GM21447 (cell line): Measurements from ENCODE around the gene EIF6.
"Not testable (repeated sequence)": the region's sequence is repeated elsewhere in the genome, so short reads cannot be mapped to it uniquely, and the experiment has no call there.

Experiments used
- ATAC-seq: cut with Tn5 transposase; IDR thresholded peaks from one replicate; pipeline ENCODE4 v1.9.1; 2021; ENCODE audit not compliant: unreplicated experiment

The EIF6 gene

GRCh38 chr20:35262731-35263531 is 21.6 kb downstream of the EIF6 start:
- not testable (repeated sequence) for ATAC-seq

GRCh38 chr20:35262321-35262720 is 22.3 kb downstream of the EIF6 start:
- not testable (repeated sequence) for ATAC-seq

GRCh38 chr20:35260426-35260825 is 24.1 kb downstream of the EIF6 start:
- ATAC-seq = no peak

GRCh38 chr20:35257175-35257909 is 27.2 kb downstream of the EIF6 start:
- ATAC-seq = no peak

- no peak for ATAC-seq
These were observed 30.0 kb downstream of the EIF6 start for GRCh38 chr20:35254448-35254999.

- ATAC-seq = no peak
These were observed 31.6 kb downstream of the EIF6 start for GRCh38 chr20:35253010-35253409.

GRCh38 chr20:35252598-35252997 is 32.0 kb downstream of the EIF6 start:
- not testable (repeated sequence) for ATAC-seq

GRCh38 chr20:35252037-35252461 is 32.5 kb downstream of the EIF6 start:
- peak; percentile 68 for ATAC-seq

GRCh38 chr20:35251613-35251940 is 33.0 kb downstream of the EIF6 start:
- no peak for ATAC-seq

GRCh38 chr20:35248641-35249475 is 35.7 kb downstream of the EIF6 start:
- no peak for ATAC-seq

- ATAC-seq = no peak
These were observed 37.8 kb downstream of the EIF6 start for GRCh38 chr20:35246723-35247122.

GRCh38 chr20:35243986-35244385 is 40.6 kb downstream of the EIF6 start:
- ATAC-seq = no peak

- ATAC-seq = no peak
These were observed 41.3 kb downstream of the EIF6 start for GRCh38 chr20:35243317-35243716.

- ATAC-seq = no peak
These were observed 43.7 kb downstream of the EIF6 start for GRCh38 chr20:35240811-35241293.

- ATAC-seq = no peak
These were observed 44.3 kb downstream of the EIF6 start for GRCh38 chr20:35240083-35240810.

- no peak for ATAC-seq
These were observed 45.8 kb downstream of the EIF6 start for GRCh38 chr20:35238735-35239134.

GRCh38 chr20:35238170-35238569 is 46.4 kb downstream of the EIF6 start:
- ATAC-seq = no peak

GRCh38 chr20:35237486-35237885 is 47.1 kb downstream of the EIF6 start:
- no peak for ATAC-seq

- no peak for ATAC-seq
These were observed 48.7 kb downstream of the EIF6 start for GRCh38 chr20:35235881-35236280.

GRCh38 chr20:35232575-35232974 is 52.0 kb downstream of the EIF6 start:
- no peak for ATAC-seq
